GM18511 (cell line): ENCODE results near the gene SPDYE17.
"Not testable (repeated sequence)": the region's sequence is repeated elsewhere in the genome, so short reads cannot be mapped to it uniquely, and the experiment has no call there.

Source experiments
- ATAC-seq: cut with Tn5 transposase; IDR thresholded peaks from one replicate; pipeline ENCODE4 v1.9.1; 2021; ENCODE audit warnings: mild to moderate bottlenecking, moderate library complexity; ENCODE audit not compliant: unreplicated experiment

The SPDYE17 gene

DNA sequence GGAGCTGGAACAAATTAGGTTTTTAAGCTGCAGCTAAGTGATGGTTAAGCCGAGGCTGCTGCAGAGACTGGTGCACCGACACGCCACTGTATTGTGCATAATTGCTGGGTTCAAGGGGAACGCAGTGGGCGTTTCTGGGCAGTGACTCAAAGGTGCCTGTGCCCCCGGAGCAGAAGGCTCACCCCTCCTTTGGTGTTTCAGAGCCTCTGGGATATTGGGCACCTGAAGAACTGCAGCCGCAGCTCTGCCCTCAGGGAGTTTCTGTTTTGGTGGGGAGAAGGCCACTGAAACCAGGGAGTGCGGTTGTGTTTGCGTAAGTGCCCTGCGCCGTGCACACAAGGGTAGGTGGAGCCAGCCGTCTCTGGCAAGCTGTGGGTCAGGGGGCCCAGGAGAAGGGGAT lies 57.8 kb downstream of the SPDYE17 start:
- not testable (repeated sequence) for ATAC-seq

DNA sequence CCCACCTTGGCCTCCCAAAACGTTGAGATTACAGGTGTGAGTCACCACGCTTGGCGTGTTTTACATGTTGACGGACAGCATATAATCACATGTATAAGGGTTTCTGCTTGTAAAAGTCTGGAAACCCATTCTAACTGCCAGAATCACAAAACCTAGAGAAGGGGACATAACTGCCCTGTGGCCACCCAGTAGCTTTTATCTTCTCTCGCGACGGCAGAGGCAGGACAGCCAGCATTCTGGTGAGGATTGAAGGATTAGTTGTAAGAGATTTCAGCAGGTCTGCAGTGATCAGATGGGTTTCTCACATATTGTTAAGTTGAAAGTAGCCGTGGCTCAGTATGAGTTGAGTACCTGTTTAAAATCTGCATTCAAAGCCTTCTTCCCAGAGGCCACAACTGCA lies 59.8 kb downstream of the SPDYE17 start:
- ATAC-seq, result not testable (repeated sequence)
